Mesothelial cell of epicardium (in vitro differentiated cells): ENCODE data around the gene ITPR1. TPM values are rescaled to one million over a fixed set of nuclear protein-coding genes. Genes with fewer than 3 reads are reported as not detected.

Experiments
- DNase-seq, 2 experiments: peaks; one replicate each; pipeline ENCODE4 v3.0.0; 2021; ENCODE audit warnings: low spot score in 2 of 2; ENCODE audit not compliant: unreplicated experiment in 2 of 2
- H3K27ac Mint-ChIP-seq: 2 replicates; pipeline ENCODE4 v1.8.0; 2021; ENCODE audit warnings: mixed read lengths
- H3K27me3 Mint-ChIP-seq: 2 replicates; pipeline ENCODE4 v1.8.0; 2021; ENCODE audit warnings: low read depth, mixed read lengths
- H3K36me3 Mint-ChIP-seq: 2 replicates; pipeline ENCODE4 v1.8.0; 2021; ENCODE audit warnings: mixed read lengths
- H3K4me1 Mint-ChIP-seq: 2 replicates; pipeline ENCODE4 v1.8.0; 2021; ENCODE audit warnings: mixed read lengths
- H3K4me3 Mint-ChIP-seq: 2 replicates; pipeline ENCODE4 v1.8.0; 2021; ENCODE audit warnings: mild to moderate bottlenecking, moderate library complexity, mixed read lengths
- H3K9me3 Mint-ChIP-seq: 2 replicates; pipeline ENCODE4 v1.8.0; 2021; ENCODE audit warnings: mixed read lengths
- CTCF ChIP-seq: fragments of 200-600 bp; sonication (generic); IDR thresholded peaks from one replicate; pipeline ENCODE4 v1.5.0; 2021; ENCODE audit warnings: antibody characterized with exemption; ENCODE audit not compliant: unreplicated experiment
- total RNA-seq: library from RNA; stranded (reverse); gene quantifications from 3 replicates; pipeline ENCODE4 v1.2.1, GENCODE V29; 2021

The ITPR1 gene
- total RNA-seq, 1 donor from 2014 or later = 21.3 TPM

DNA sequence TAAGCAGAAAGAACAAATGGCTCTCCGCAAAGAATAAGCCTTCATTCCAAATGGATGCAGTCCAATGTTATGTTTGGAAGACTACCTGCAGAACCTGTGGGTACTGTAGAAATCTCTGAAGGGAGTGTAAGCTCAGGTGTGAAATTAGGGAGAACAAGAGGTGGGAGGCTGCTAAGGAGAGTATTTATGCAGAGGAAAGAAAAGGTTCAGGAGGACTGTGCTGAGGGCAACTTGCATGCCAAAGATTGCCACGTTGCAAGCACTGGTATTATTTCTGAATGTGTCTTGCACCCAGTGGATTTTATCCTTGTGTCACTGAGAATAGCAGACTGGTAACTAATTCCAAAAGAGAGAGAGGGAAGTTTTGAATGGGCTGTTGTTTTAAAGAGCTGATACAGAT is 144.1 kb downstream of the ITPR1 start:
- Mint-ChIP-seq H3K4me1 (no peaks in the 10 kb centered on the region), H3K4me3 (no peak overlapping the region), H3K27me3 (peaks cover 34% of the 10 kb centered on the region), H3K9me3 (no peaks in the 10 kb centered on the region), H3K36me3 (no peaks in the 10 kb centered on the region), H3K27ac (no peak overlapping the region)
- no peak for TF ChIP-seq CTCF
- no peak for DNase-seq

GRCh38 chr3:4641863-4642563 is 148.9 kb downstream of the ITPR1 start:
- Mint-ChIP-seq H3K27ac (no peak overlapping the region), H3K4me3 (no peak overlapping the region), H3K9me3 (no peaks in the 10 kb centered on the region), H3K27me3 (peaks cover 33% of the 10 kb centered on the region), H3K36me3 (peaks cover 2% of the 10 kb centered on the region), H3K4me1 (peaks cover 2% of the 10 kb centered on the region)
- no peak for DNase-seq
- TF ChIP-seq CTCF = no peak

- Mint-ChIP-seq H3K4me3 (no peak overlapping the region), H3K9me3 (no peaks in the 10 kb centered on the region), H3K36me3 (peaks cover 2% of the 10 kb centered on the region), H3K4me1 (peaks cover 2% of the 10 kb centered on the region), H3K27ac (no peak overlapping the region), H3K27me3 (peaks cover 27% of the 10 kb centered on the region)
- DNase-seq = no peak
- no peak for TF ChIP-seq CTCF
These were observed 149.5 kb downstream of the ITPR1 start for GRCh38 chr3:4642611-4643010.

DNA sequence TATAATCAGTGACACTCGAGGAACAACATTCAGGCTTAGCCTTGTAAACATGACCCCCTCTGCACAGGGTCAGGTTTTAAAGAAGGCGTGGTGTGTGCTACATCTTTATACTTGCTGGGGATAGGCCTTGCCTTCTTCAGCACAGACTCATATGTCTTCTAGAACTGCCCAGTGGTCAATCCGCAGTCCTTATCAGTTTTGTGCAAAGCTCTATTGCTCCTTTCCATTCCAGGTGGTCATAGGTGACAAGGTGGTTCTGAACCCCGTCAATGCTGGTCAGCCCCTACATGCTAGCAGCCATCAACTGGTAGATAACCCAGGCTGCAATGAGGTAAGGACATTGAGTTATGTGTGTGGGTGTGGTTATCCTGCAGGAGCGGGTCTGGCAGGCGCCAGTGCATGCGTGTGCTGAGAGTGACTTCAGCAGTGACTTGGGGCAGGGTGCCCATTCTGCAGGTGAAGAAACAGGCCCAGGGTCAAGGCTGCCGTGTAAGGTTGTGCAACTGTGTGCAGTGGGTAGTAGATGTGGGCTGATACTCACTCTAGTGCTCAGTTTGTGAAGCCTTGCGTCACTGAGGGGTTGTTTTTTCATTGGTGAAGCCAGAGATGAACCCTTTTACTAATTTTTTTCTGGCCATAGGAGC is 150.9 kb downstream of the ITPR1 start:
- H3K27ac Mint-ChIP-seq = no peak overlapping the region
- TF ChIP-seq CTCF = no peak
- H3K9me3 Mint-ChIP-seq = peaks cover 3% of the 10 kb centered on the region
- peaks cover 16% of the 10 kb centered on the region for H3K27me3 Mint-ChIP-seq
- peaks cover 2% of the 10 kb centered on the region for H3K4me1 Mint-ChIP-seq
- DNase-seq = no peak
- H3K36me3 Mint-ChIP-seq = peaks cover 5% of the 10 kb centered on the region
- H3K4me3 Mint-ChIP-seq = no peak overlapping the region

DNA sequence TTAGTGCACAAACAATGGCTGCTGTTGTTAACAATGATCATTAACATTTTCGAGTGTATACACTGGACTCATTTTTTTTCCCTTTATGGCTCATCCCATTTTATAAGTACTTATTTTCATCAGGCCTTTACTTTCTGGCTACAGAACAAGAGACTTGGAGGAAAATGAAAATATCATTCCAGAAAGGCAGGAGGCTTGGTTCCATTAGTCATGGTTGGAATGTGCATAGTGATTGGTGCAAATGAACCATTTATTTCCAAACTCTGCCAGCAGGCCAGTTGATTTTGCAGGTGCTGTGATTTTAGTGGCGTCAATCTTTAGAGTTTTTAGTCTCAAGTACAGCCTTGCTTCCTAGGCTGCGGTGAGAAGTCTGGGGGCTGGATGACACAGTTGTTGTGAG is 151.8 kb downstream of the ITPR1 start:
- Mint-ChIP-seq H3K27me3 (peaks cover 8% of the 10 kb centered on the region), H3K36me3 (peaks cover 5% of the 10 kb centered on the region), H3K4me1 (peaks cover 2% of the 10 kb centered on the region), H3K9me3 (peaks cover 5% of the 10 kb centered on the region), H3K27ac (no peak overlapping the region), H3K4me3 (no peak overlapping the region)
- no peak for TF ChIP-seq CTCF
- no peak for DNase-seq
